HepG2 (cell line): Measurements from ENCODE around the gene PFDN1. TPM values are rescaled to one million over a fixed set of nuclear protein-coding genes. Genes with fewer than 3 reads are reported as not detected.
A peak's percentile ranks its signal among the peaks of the same experiment; 100 is the strongest.

Experiments
- ATAC-seq: fragments of 200-7000 bp; cut with Tn5 transposase; 3 replicates; pipeline ENCODE4 v1.9.1; 2020; ENCODE audit warnings: mild to moderate bottlenecking, moderate library complexity
- BruUV-seq: library from RNA; stranded (reverse); fragments of 400-500 nt; replicated peaks from 2 replicates; lab custom pipeline; 2021; lab: Mats Ljungman, UMichigan
- CTCF ChIA-PET: fragments of 300-600 bp; formaldehyde crosslinking; extraction: SDS; loops from one replicate; lab custom pipeline; 2021; ENCODE audit warnings: low total read pairs, inconsistent platforms, low intra/inter-chr PET ratio; lab: Yijun Ruan, JAX
- POLR2A ChIA-PET: fragments of 350-600 bp; sonication (Branson Sonifier 250); formaldehyde crosslinking; loops from one replicate; lab custom pipeline; 2020; ENCODE audit warnings: antibody characterized with exemption, inconsistent platforms; lab: Yijun Ruan, JAX
- DNase-seq: peaks from one replicate; pipeline ENCODE4 v3.0.0-alpha.2; 2015; ENCODE audit warnings: low spot score
- FAIRE-seq: peaks from 3 replicates; lab custom pipeline; 2011; peaks lifted over from hg19 to GRCh38; lab: Jason Lieb, UNC
- H2AFZ ChIP-seq: one replicate; pipeline ENCODE4 v1.6.1; 2011; ENCODE audit warnings: low read length, inconsistent platforms
- H3K27ac ChIP-seq: fragments of 300-600 bp; 3 replicates; pipeline ENCODE4 v1.8.0; 2011; ENCODE audit warnings: mixed run types, mild to moderate bottlenecking, mixed read lengths, low read length, inconsistent platforms; ENCODE audit not compliant: insufficient read depth; ENCODE audit errors: extremely low read length
- H3K27me3 ChIP-seq, 2 experiments: fragments of 200-600 bp in 1 of 2; 2 replicates in 1 of 2; 3 replicates in 1 of 2; pipeline versions ENCODE4 v1.6.0 to v1.8.0; 2011; ENCODE audit warnings: low read length in 2 of 2, mild to moderate bottlenecking in 2 of 2, moderate library complexity in 2 of 2, inconsistent platforms in 1 of 2; ENCODE audit not compliant: insufficient read depth in 2 of 2, control insufficient read depth in 1 of 2
- H3K36me3 ChIP-seq, 2 experiments: fragments of 200-600 bp in 1 of 2; replicated peaks in 1 of 2; 2 replicates in 1 of 2; 3 replicates in 1 of 2; pipeline versions ENCODE4 v1.5.1 to v1.8.0; 2011; ENCODE audit warnings: low read length in 2 of 2, inconsistent platforms in 1 of 2; ENCODE audit not compliant: insufficient read depth in 2 of 2, control insufficient read depth in 1 of 2
- H3K4me1 ChIP-seq: 2 replicates; pipeline ENCODE4 v1.5.1; 2012; ENCODE audit warnings: low read length, inconsistent platforms; ENCODE audit not compliant: insufficient read depth
- H3K4me2 ChIP-seq: 2 replicates; pipeline ENCODE4 v1.6.0; 2011; ENCODE audit warnings: low read depth, low read length, inconsistent platforms
- H3K4me3 ChIP-seq, 3 experiments: fragments of 200-600 bp in 1 of 3; sonication (generic), shearing (Covaris generic) in 1 of 3; replicated peaks in 1 of 3; 2 replicates each; pipeline ENCODE4 v1.5.1; 2011 to 2016; ENCODE audit warnings: low read length in 3 of 3, inconsistent platforms in 2 of 3, low read depth in 2 of 3, mild to moderate bottlenecking in 2 of 3, control low read depth in 1 of 3, mixed read lengths in 1 of 3; ENCODE audit not compliant: insufficient read depth in 1 of 3
- H3K79me2 ChIP-seq: one replicate; pipeline ENCODE4 v1.6.1; 2011; ENCODE audit warnings: low read length, inconsistent platforms; ENCODE audit not compliant: insufficient read depth
- H3K9ac ChIP-seq: 2 replicates; pipeline ENCODE4 v1.6.0; 2011; ENCODE audit warnings: mild to moderate bottlenecking, low read depth, low read length, inconsistent platforms; ENCODE audit not compliant: insufficient read depth
- H3K9me3 ChIP-seq: 2 replicates; pipeline ENCODE4 v1.5.1; 2012; ENCODE audit warnings: mild to moderate bottlenecking, low read length
- H4K20me1 ChIP-seq: 2 replicates; pipeline ENCODE4 v1.6.0; 2011; ENCODE audit warnings: inconsistent platforms, mild to moderate bottlenecking, low read length, moderate library complexity; ENCODE audit not compliant: insufficient read depth
- BCL6 ChIP-seq: IDR thresholded peaks from 2 replicates; pipeline ENCODE4 v1.6.1; 2016; ENCODE audit warnings: missing genetic modification reagents, missing compliant biosample characterization
- ETV5 ChIP-seq: IDR thresholded peaks from 2 replicates; pipeline ENCODE4 v1.6.1; 2018; ENCODE audit warnings: missing biosample characterization, missing genetic modification reagents, inconsistent platforms, borderline replicate concordance
- GATAD1 ChIP-seq: IDR thresholded peaks from 2 replicates; pipeline ENCODE4 v1.6.1; 2016; ENCODE audit warnings: missing genetic modification reagents, missing compliant biosample characterization
- HNF4A ChIP-seq: sonication (generic); formaldehyde crosslinking; IDR thresholded peaks from 2 replicates; pipeline ENCODE4 v1.4.0; 2020; ENCODE audit warnings: missing genetic modification reagents
- IRF2 ChIP-seq: IDR thresholded peaks from 2 replicates; pipeline ENCODE4 v1.6.1; 2018; ENCODE audit warnings: missing genetic modification reagents, missing compliant biosample characterization
- KDM1A ChIP-seq: IDR thresholded peaks from 2 replicates; pipeline ENCODE4 v1.6.1; 2016; ENCODE audit warnings: missing compliant biosample characterization
- MAFK ChIP-seq, 2 experiments: IDR thresholded peaks in 1 of 2; conservative IDR thresholded peaks in 1 of 2; 2 replicates each; pipeline ENCODE4 v1.6.1; 2011; ENCODE audit warnings: improper control_type of control experiment in 2 of 2, low read length in 2 of 2
- SALL1 ChIP-seq: sonication (generic); formaldehyde crosslinking; IDR thresholded peaks from 2 replicates; pipeline ENCODE4 v1.8.0; 2022; ENCODE audit warnings: mild to moderate bottlenecking, missing genetic modification reagents
- SAP130 ChIP-seq: IDR thresholded peaks from 2 replicates; pipeline ENCODE4 v1.6.1; 2016; ENCODE audit warnings: low read depth
- THRA ChIP-seq: sonication (generic); formaldehyde crosslinking; IDR thresholded peaks from 2 replicates; pipeline ENCODE4 v1.4.0; 2020; ENCODE audit warnings: missing genetic modification reagents, borderline replicate concordance
- TRAFD1 ChIP-seq: sonication (generic); formaldehyde crosslinking; IDR thresholded peaks from 2 replicates; pipeline ENCODE4 v1.5.1; 2020; ENCODE audit warnings: missing genetic modification reagents, mild to moderate bottlenecking, borderline replicate concordance
- ZNF282 ChIP-seq: fragments of 450-650 bp; IDR thresholded peaks from 2 replicates; pipeline ENCODE4 v1.6.1; 2018; ENCODE audit not compliant: partially characterized antibody
- ZNF570 ChIP-seq: sonication (generic); formaldehyde crosslinking; IDR thresholded peaks from 2 replicates; pipeline ENCODE4 v1.4.0; 2020; ENCODE audit warnings: mild to moderate bottlenecking, missing genetic modification reagents, borderline replicate concordance
- ZNF629 ChIP-seq: sonication (generic); formaldehyde crosslinking; conservative IDR thresholded peaks from 2 replicates; pipeline ENCODE4 v1.5.0; 2020; ENCODE audit warnings: missing genetic modification reagents
- ZSCAN9 ChIP-seq: IDR thresholded peaks from 2 replicates; pipeline ENCODE4 v1.6.1; 2016; ENCODE audit warnings: borderline replicate concordance
- WGBS: methylation state at CpG from one replicate; pipeline ENCODE4 v1.1.6; 2017; ENCODE audit warnings: low lambda C conversion rate; 5-methylcytosine and 5-hydroxymethylcytosine counted together
- in situ Hi-C: cut with HindIII; loops from 2 replicates; pipeline ENCODE4 v1.10.0; 2017; ENCODE audit warnings: low pct_unique_long_range_greater_than_20kb; ENCODE audit not compliant: extremely low pct_ligation_motif_present
- intact Hi-C: fragments of 100-400 bp; cut with micrococcal nuclease; formaldehyde crosslinking; loops from one replicate; pipeline ENCODE4 v1.10.0; 2022; ENCODE audit not compliant: unreplicated experiment
- polyA plus RNA-seq, 8 experiments: library from polyadenylated mRNA; depleted of rRNA in 3 of 8; stranded (reverse) in 7 of 8; unstranded in 1 of 8; fragments of >200 nt; fragmentation: Illumina TruSeq in 4 of 8; extraction: Trizol in 4 of 8; gene quantifications; 2 replicates each; pipeline versions ENCODE4 v1.2.1 to v1.2.3, GENCODE V29; 2011 to 2016; ENCODE audit warnings: low read depth in 4 of 8, missing spikeins in 1 of 8, mixed read lengths in 1 of 8; ENCODE audit not compliant: insufficient read depth in 1 of 8
- total RNA-seq, 5 experiments: library from RNA; depleted of rRNA; stranded (reverse); fragments of >200 nt; fragmentation: Illumina TruSeq; extraction: Trizol; gene quantifications; 2 replicates each; pipeline ENCODE4 v1.2.3, GENCODE V29; 2016; ENCODE audit warnings: low read depth in 1 of 5
- TF ChIP-seq, protein P1 (sequence below): sonication (generic); formaldehyde crosslinking; IDR thresholded peaks from 2 replicates; pipeline ENCODE4 v1.4.0; 2020; ENCODE audit warnings: missing genetic modification reagents
- TF ChIP-seq, protein P2 (sequence below): sonication (generic); formaldehyde crosslinking; conservative IDR thresholded peaks from 2 replicates; pipeline ENCODE4 v1.5.0; 2020; ENCODE audit warnings: missing genetic modification reagents

Gene PFDN1
- total and polyA plus RNA-seq, 2 of the 13 experiments (the other 11 are each of a cell fraction or from before 2014, with no cell fraction given): 67.2 to 70.8 TPM

- TF ChIP-seq, protein P1, sequence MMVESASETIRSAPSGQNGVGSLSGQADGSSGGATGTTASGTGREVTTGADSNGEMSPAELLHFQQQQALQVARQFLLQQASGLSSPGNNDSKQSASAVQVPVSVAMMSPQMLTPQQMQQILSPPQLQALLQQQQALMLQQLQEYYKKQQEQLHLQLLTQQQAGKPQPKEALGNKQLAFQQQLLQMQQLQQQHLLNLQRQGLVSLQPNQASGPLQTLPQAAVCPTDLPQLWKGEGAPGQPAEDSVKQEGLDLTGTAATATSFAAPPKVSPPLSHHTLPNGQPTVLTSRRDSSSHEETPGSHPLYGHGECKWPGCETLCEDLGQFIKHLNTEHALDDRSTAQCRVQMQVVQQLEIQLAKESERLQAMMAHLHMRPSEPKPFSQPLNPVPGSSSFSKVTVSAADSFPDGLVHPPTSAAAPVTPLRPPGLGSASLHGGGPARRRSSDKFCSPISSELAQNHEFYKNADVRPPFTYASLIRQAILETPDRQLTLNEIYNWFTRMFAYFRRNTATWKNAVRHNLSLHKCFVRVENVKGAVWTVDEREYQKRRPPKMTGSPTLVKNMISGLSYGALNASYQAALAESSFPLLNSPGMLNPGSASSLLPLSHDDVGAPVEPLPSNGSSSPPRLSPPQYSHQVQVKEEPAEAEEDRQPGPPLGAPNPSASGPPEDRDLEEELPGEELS (CRISPR knock-in tag): no peak
- TF ChIP-seq KDM1A: no peak
- TF ChIP-seq TRAFD1 (CRISPR knock-in tag): no peak
- TF ChIP-seq, all 625 proteins: peak for 0
These were observed 78.2 kb downstream of the PFDN1 start (continued) for GRCh38 chr5:140224658-140225057.

GRCh38 chr5:140223567-140223966, 79.3 kb downstream of the PFDN1 start:
- intact Hi-C loops (loop anchor here (5.0 kb wide), 1 partner anchor 46 kb away; the partner anchor contains the start of gene CYSTM1), in situ Hi-C loops (loop anchor here (5.0 kb wide), 1 partner anchor 46 kb away; the partner anchor contains the start of gene CYSTM1)
- Histone ChIP-seq H3K36me3 (no peaks in the 10 kb centered on the region; a peak in 1 of 5 replicates), H3K4me2 (0 out of 2 replicates have a peak overlapping the region, but pooled peaks have one; percentile 6), H3K79me2 (no peaks in the 10 kb centered on the region), H3K9me3 (no peaks in the 10 kb centered on the region), H2AFZ (no peak overlapping the region), H3K4me3 (no peak overlapping the region), H3K27me3 (no peaks in the 10 kb centered on the region), H3K27ac (peak overlapping the region; percentile 24), H4K20me1 (no peaks in the 10 kb centered on the region), H3K9ac (no peak overlapping the region), H3K4me1 (peaks cover 66% of the 10 kb centered on the region)
- CTCF ChIA-PET: no interaction called here
- WGBS: 73% methylated on average over 3 of the region's 3 CpGs
- FAIRE-seq: no peak
- no TSS peak for BruUV-seq
- DNase-seq: peak; percentile 68
- ATAC-seq: peak; percentile 59
- POLR2A ChIA-PET: interaction anchor here (1.8 kb wide), 1 partner anchor 17 kb away, joined by 5 read pairs; no protein-coding TSS in a partner anchor
- TF ChIP-seq ZNF282 (no peak), SALL1 (CRISPR knock-in tag) (peak; percentile 36; the same call in 1 of the 2 replicates), ETV5 (CRISPR knock-in tag) (no peak), SAP130 (CRISPR knock-in tag) (peak; percentile 31), MAFK (conservative IDR thresholded peaks at IDR 0.05 in 1 of 2, IDR thresholded peaks at IDR 0.05 in 1 of 2; ENCODE audit: low read length in 2 of 2) (no peak), ZSCAN9 (CRISPR knock-in tag) (no peak), THRA (CRISPR knock-in tag) (no peak), ZNF629 (CRISPR knock-in tag) (no peak), ZNF570 (no peak), IRF2 (CRISPR knock-in tag) (no peak), BCL6 (CRISPR knock-in tag) (peak; percentile 85), HNF4A (no peak), GATAD1 (CRISPR knock-in tag) (no peak)
- TF ChIP-seq, protein P2, sequence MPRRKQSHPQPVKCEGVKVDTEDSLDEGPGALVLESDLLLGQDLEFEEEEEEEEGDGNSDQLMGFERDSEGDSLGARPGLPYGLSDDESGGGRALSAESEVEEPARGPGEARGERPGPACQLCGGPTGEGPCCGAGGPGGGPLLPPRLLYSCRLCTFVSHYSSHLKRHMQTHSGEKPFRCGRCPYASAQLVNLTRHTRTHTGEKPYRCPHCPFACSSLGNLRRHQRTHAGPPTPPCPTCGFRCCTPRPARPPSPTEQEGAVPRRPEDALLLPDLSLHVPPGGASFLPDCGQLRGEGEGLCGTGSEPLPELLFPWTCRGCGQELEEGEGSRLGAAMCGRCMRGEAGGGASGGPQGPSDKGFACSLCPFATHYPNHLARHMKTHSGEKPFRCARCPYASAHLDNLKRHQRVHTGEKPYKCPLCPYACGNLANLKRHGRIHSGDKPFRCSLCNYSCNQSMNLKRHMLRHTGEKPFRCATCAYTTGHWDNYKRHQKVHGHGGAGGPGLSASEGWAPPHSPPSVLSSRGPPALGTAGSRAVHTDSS: no peak
